HG03280 (cell line): ENCODE data around the gene RARRES2.
"Not testable (repeated sequence)": the region's sequence is repeated elsewhere in the genome, so short reads cannot be mapped to it uniquely, and the experiment has no call there.

Source experiments
- ATAC-seq: cut with Tn5 transposase; IDR thresholded peaks from one replicate; pipeline ENCODE4 v1.9.1; 2021; ENCODE audit warnings: mild to moderate bottlenecking, moderate library complexity; ENCODE audit not compliant: unreplicated experiment

RARRES2 gene

GRCh38 chr7:150297978-150298377 is 43.5 kb downstream of the RARRES2 start:
- ATAC-seq = not testable (repeated sequence)

GRCh38 chr7:150296802-150297201 is 44.6 kb downstream of the RARRES2 start:
- ATAC-seq = not testable (repeated sequence)

- ATAC-seq = not testable (repeated sequence)
These were observed 45.8 kb downstream of the RARRES2 start for GRCh38 chr7:150295614-150296013.

- ATAC-seq = not testable (repeated sequence)
These were observed 46.4 kb downstream of the RARRES2 start for GRCh38 chr7:150295027-150295426.

- ATAC-seq = not testable (repeated sequence)
These were observed 51.1 kb downstream of the RARRES2 start for GRCh38 chr7:150290317-150290716.

GRCh38 chr7:150288816-150289215 is 52.6 kb downstream of the RARRES2 start:
- ATAC-seq = not testable (repeated sequence)
